Activated CD4-positive, alpha-beta T cell treated with anti-CD3 and anti-CD28 coated beads for 48 hours (primary cell): ENCODE measurements around the gene RBM44.
"Not testable (repeated sequence)": the region's sequence is repeated elsewhere in the genome, so short reads cannot be mapped to it uniquely, and the experiment has no call there.

Experiments used
- DNase-seq: peaks from one replicate; pipeline ENCODE4 v3.0.0-alpha.2; 2020

Gene RBM44

DNA sequence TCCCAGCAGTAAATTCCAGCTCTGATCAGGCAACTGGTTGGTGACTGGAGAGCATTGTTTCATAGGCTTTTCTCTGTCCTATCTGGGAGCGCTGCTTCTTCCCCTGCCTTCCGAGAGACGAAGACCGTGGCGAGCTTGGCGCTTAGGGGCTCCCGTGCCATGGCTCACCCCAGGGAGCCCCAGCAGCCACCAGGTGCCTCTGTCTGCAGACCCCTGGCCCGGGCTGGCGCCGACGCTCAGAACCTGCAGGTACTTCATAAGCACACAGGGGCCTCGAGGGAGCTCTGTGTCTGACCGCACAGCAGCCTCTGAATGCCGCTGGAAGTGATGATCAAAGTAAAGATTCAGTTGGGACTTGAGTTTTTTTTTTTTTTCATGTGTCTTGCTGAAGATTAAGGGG, 19.1 kb upstream of the RBM44 start:
- no peak for DNase-seq

GRCh38 chr2:237782181-237782580, 16.4 kb upstream of the RBM44 start:
- DNase-seq: no peak

GRCh38 chr2:237783678-237784077, 14.9 kb upstream of the RBM44 start:
- DNase-seq: not testable (repeated sequence)

- no peak for DNase-seq
These were observed 11.6 kb upstream of the RBM44 start for GRCh38 chr2:237786936-237787335.

DNA sequence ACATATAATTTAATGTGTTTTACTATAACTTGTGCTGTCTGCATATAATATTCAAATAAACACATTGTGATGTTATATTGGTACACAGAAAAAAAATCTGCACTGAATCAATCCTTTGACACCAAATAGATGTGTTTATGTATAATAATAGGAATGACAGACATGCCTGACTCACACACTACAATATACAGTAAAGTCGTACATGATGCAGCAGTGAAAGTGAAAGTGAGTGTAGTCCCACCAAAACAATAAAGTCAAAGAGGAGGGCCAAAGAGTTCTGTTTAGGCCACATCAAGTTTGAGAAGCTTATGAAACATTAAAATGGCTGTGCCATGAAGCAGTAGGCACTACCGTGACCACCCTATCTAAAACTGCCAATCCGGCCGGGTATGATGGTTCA, 8.2 kb upstream of the RBM44 start:
- DNase-seq: no peak

- DNase-seq: no peak
These were observed 6.4 kb upstream of the RBM44 start for GRCh38 chr2:237791977-237792727.

GRCh38 chr2:237797253-237797652, 1.3 kb upstream of the RBM44 start:
- no peak for DNase-seq

DNA sequence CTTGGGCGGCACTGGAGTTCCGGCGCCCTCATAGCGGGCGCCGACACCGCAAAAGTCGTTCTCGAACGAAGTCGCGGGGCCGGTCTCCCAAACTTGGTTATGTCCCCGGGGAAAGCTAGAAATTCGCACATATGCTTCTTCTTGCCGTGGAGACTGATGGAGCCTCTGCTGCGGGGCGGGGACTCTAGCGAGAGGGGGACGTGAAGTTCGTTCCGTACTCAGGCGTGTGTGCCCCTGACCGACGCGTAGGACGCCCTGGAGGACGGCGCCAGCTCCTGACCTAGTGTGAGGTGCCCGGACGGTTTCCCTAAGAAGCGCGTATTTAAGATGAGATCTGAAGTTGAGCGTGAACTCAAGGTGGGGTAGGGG, 465 bp downstream of the RBM44 start:
- no peak for DNase-seq

DNA sequence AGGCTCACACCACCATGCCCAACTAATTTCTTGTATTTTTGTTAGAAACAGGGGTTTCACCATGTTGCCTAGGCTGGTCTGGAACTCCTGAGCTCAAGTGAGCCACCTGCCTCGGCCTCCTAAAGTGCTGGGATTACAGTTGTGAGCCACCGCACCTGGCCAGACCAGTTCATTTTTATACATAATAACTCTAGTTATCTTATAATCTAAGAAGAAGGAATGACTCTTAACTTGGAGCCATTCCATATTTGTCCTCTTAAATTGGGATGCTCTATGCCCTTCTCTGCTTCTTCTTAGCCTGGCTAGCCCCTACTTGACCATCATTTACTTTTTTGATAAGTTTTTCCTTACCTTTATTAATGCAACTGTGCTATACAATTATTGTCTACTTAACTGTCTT, 2.9 kb downstream of the RBM44 start:
- no peak for DNase-seq

DNA sequence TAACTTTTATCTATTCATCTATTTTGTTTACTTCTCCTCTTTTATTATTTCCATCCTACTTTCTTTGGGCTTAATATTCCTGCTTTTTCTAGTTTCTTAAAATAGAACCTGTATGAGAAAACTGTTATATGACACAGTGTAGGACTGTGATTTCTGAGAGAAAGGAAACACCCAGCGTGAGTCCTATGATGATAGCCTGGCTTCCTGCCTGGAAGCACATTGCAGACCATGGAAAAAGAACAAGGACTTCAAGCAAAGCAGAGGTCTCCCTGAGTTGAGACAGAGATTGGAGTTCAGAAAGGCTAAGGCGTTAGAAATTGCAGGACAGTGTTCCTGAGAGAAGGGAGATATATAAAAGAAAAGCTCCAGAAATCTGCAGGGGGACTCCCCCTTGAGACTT, 7.8 kb downstream of the RBM44 start:
- DNase-seq: no peak

GRCh38 chr2:237815637-237816036, 17.1 kb downstream of the RBM44 start:
- no peak for DNase-seq

DNA sequence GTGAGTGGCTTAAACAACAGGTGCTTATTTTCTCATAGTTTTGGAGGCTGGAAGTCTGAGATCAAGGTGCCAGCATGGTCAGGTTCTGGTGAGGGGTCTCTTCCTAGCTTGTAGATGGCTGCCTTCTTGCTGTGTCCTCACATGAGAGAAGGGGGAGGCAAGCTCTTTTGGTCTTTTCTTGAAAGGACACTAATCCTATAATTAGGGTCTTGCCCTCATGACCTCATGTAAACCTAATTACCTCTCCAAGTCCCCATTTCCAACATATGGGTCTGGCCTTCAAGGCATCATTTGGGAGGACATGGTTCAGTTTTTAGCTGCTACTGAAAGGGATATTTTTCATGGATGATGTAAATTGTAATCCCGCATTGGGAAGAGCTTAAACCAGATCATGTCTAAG, 18.0 kb downstream of the RBM44 start:
- DNase-seq: no peak

DNA sequence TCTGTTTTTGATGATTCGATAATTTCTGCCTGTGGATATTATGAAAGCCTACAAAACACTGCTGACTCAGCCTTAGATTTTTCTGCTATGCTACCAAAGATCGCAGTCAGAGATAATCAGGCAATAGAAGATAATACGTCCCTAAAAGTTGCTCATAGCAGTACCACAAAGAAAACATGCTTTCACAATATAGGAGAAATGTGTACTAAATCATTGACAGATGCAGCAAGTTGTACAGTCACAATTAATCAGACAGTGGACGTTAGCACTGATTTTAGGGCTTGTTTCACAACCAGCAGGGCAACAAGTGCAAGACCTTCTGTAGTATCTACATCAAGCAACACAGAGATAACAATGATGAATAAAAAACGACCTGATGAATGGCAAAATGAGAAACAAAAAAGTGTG, 19.5 kb downstream of the RBM44 start:
- no peak for DNase-seq

- DNase-seq: no peak
These were observed 20.7 kb downstream of the RBM44 start for GRCh38 chr2:237819231-237819630.

DNA sequence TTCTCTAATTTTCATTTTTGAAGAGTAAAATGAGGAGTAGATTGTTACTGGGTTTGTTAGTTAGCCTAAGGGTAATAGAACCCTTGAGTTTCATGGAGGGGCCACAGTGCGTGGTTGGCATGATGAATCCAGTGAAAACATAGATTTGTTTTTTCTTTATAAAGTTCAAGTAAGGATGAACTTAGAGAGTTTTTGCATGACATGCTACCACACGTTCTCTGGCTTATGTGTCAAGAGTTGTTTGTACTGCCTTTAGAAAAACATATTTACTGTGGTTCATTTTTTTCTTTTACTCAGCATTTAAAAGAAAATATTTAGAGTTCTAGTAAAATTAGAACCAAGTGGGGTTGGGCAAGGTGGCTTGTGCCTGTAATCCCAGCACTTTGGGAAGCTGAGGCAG, 21.8 kb downstream of the RBM44 start:
- no peak for DNase-seq

DNA sequence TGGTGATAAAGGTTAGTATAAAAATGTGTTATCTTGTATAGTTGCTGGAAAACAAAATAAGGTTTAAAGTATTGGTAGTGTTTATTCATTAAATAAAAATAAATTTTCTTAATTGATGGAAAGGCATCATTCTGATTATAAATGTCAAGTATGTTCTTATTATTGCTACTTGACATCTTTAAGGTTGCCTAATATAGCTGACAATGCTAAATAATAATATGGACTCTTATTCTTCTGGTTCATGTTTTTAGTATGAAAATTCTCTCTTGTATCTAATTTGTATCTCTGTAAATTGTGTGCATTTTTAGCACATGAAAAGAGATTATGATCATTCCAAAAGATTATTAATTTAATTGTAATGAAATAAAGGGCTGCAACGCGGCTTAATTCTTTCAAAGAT, 25.0 kb downstream of the RBM44 start:
- no peak for DNase-seq

DNA sequence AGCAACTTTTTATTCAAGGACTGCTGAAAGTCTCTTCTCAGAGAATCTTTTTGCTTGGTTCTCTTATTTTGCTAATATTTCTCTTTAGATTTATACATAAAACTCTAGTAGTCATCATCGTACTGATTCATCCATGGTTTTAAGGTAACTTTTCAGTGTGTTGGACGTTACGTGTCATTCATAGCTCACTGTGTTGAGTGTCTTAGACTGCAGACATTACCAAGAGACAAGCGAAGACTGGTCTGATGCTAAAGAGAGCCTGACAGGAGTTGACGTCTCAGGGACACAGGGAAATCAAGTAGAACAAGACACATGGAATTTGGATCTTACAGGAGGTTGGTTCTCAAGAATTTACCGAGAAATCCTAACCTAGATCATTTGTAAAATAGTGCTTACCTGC, 25.5 kb downstream of the RBM44 start:
- DNase-seq: no peak

GRCh38 chr2:237827421-237827987, 28.9 kb downstream of the RBM44 start:
- DNase-seq: no peak

DNA sequence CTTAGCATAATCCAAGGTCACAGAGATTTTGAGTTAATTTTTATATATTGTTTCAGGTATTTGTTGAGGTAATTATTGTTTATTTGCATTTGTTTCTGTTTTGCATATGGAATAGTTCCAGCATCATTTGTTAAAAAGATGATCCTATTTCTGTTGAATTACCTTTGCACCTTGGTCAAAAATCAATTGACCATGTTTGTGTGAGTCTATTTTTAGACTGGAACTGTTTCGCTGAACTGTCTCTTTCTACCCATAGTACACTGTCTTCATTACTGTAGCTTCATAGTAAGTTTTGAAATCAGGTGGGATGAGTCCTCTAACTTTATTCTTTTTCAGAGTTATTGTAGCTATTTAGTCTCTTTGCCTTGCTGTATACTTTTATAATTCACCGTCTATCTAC, 31.9 kb downstream of the RBM44 start:
- DNase-seq: no peak

GRCh38 chr2:237833546-237833945, 35.0 kb downstream of the RBM44 start:
- DNase-seq: no peak

- DNase-seq: no peak
These were observed 36.8 kb downstream of the RBM44 start for GRCh38 chr2:237835372-237835771.

DNA sequence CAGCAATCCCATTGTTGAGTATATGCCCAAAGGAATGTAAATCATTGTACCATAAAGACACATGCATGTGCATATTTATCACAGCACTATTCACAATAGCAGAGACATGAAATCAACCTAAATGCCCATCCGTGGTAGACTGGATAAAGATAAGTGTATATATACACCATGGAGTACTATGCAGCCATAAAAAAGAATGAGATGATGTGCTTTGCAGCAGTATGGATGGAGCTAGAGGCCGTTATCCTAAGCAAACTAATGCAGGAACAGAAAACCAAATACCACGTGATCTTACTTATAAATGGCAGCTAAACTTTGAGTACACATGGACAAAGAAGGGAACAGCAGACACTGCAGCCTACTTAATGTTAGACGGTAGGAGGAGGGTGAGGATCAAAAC, 42.5 kb downstream of the RBM44 start:
- DNase-seq: no peak

DNA sequence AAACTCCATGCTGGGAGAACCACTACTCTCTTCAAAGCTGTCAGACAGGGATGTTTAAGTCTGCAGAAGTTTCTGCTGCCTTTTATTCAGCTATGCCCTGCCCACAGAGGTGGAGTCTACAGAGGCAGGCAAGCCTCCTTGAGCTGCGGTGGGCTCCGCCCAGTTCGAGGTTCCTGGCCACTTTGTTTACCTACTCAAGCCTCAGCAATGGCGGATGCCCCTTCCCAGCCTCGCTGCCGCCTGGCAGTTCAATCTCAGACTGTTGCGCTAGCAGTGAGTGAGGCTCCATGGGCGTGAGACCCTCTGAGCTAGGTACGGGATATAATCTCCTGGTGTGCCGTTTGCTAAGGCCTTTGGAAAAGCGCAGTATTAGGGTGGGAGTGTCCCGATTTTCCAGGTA, 50.4 kb downstream of the RBM44 start:
- not testable (repeated sequence) for DNase-seq

DNA sequence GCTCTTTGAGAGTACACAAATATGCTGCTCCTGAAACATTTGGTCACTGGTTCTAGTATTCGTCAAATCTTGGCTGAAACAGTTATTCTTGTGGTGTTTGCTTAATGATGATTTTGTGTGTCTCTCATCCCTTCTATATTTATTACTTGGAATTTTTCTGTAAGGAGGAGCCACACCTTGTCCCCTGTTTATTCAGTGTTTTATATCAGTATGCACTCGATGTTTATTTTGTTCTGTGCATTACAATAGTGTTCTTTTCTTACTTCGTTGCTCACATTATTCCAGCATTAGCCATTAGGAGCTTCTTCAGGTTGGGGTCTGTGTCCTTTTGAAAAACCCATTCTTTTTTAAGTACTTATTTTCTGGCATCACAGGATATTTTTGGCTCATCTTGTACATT, 55.7 kb downstream of the RBM44 start:
- DNase-seq: no peak

- no peak for DNase-seq
These were observed 59.2 kb downstream of the RBM44 start for GRCh38 chr2:237857791-237858190.
